CD4-positive, alpha-beta T cell treated with Interleukin-10 for 1 hour (primary cell): ENCODE measurements around the gene XDH.

Experiments
- DNase-seq: peaks from one replicate; pipeline ENCODE4 v3.0.0-alpha.2; 2020

Gene XDH

GRCh38 chr2:31324016-31324633 lies 90.4 kb downstream of the XDH start:
- DNase-seq: peak; percentile 28

- no peak for DNase-seq
Observed at GRCh38 chr2:31322371-31322770, 92.2 kb downstream of the XDH start.

GRCh38 chr2:31319406-31320175 lies 95.0 kb downstream of the XDH start:
- DNase-seq: peak; percentile 28

GRCh38 chr2:31318361-31319336 lies 95.9 kb downstream of the XDH start:
- DNase-seq: peak; percentile 35

- DNase-seq: no peak
Observed at GRCh38 chr2:31317396-31317795, 97.1 kb downstream of the XDH start.

- DNase-seq: no peak
Observed at GRCh38 chr2:31314761-31315160, 99.8 kb downstream of the XDH start.

GRCh38 chr2:31312898-31313297 lies 101.6 kb downstream of the XDH start:
- DNase-seq: no peak

GRCh38 chr2:31304816-31305215 lies 109.7 kb downstream of the XDH start:
- no peak for DNase-seq

- DNase-seq: no peak
Observed at GRCh38 chr2:31302940-31303563, 111.5 kb downstream of the XDH start.

GRCh38 chr2:31300309-31300708 lies 114.2 kb downstream of the XDH start:
- no peak for DNase-seq

- DNase-seq: no peak
Observed at GRCh38 chr2:31299547-31299946, 115.0 kb downstream of the XDH start.

- no peak for DNase-seq
Observed at GRCh38 chr2:31297751-31298150, 116.8 kb downstream of the XDH start.

- no peak for DNase-seq
Observed at GRCh38 chr2:31296641-31297287, 117.8 kb downstream of the XDH start.

- no peak for DNase-seq
Observed at GRCh38 chr2:31294196-31294595, 120.3 kb downstream of the XDH start.

GRCh38 chr2:31287654-31288053 lies 126.9 kb downstream of the XDH start:
- DNase-seq: no peak

- DNase-seq: no peak
Observed at GRCh38 chr2:31286961-31287550, 127.5 kb downstream of the XDH start.

- DNase-seq: no peak
Observed at GRCh38 chr2:31286230-31286629, 128.3 kb downstream of the XDH start.
